Hematopoietic multipotent progenitor cell treated with erythropoietin and hydrocortisone succinate and interleukin-3 and kit ligand, for 4 days (in vitro differentiated cells): ENCODE measurements around the gene GAS6.
A peak's percentile ranks its signal among the peaks of the same experiment; 100 is the strongest.
"Not testable (repeated sequence)": the region's sequence is repeated elsewhere in the genome, so short reads cannot be mapped to it uniquely, and the experiment has no call there.

Experiments used
- DNase-seq: peaks from one replicate; pipeline ENCODE4 v3.0.0-alpha.2; 2015

GAS6 gene

GRCh38 chr13:113863524-113864272 lies at the start of gene GAS6:
GAS6 (minus strand) TSS chr13:113864076; CDS start chr13:113863920, 156 bp downstream.
- peak; percentile 25 for DNase-seq

- not testable (repeated sequence) for DNase-seq
Observed at GRCh38 chr13:113913408-113913807, 49.5 kb upstream of the GAS6 start.

- DNase-seq = no peak
Observed at GRCh38 chr13:113912596-113912995, 48.7 kb upstream of the GAS6 start.

- DNase-seq = no peak
Observed at GRCh38 chr13:113907635-113908617, 44.0 kb upstream of the GAS6 start.

DNA sequence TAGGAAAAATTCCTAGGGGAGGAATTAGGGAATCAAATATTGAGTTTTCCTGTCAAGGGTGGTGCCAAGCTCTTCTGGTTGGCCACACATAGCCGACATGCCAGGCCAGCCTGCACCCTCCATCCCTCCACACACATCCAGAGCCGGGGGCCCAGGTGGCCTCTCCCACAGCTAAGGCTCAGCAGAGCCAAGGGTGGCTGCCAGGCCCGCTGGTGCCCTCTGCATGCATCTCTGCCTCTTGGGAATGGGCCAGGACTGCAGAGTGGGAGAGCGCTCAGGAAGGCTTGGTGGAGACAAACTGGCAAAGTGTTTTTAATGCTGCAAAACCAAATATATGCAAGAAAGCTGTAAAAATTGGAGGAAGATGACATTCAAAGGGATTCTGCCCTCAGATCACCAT lies 42.7 kb upstream of the GAS6 start:
- no peak for DNase-seq

GRCh38 chr13:113905942-113906341 lies 42.1 kb upstream of the GAS6 start:
- DNase-seq = no peak

- no peak for DNase-seq
Observed at GRCh38 chr13:113905018-113905417, 41.1 kb upstream of the GAS6 start.

- no peak for DNase-seq
Observed at GRCh38 chr13:113904411-113904810, 40.5 kb upstream of the GAS6 start.

DNA sequence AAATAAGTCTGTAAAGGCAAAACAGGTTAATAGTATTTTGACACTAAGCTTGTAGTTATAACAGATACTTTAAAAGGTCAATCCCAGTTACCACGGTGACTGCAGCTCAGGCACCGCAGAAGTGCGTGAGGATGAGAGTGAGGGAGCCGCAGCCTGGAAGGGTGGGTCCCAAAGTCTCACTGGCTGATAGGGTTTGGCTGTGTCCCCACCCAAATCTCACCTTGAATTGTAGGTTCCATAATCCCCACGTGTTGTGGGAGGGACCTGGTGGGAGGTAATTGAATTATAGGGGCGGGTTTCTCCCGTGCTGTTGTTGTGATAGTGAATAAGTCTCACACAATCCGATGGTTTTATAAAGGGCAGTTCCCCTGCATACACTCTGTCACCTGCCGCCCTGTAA lies 40.0 kb upstream of the GAS6 start:
- DNase-seq = no peak

- DNase-seq = no peak
Observed at GRCh38 chr13:113902986-113903775, 39.3 kb upstream of the GAS6 start.

DNA sequence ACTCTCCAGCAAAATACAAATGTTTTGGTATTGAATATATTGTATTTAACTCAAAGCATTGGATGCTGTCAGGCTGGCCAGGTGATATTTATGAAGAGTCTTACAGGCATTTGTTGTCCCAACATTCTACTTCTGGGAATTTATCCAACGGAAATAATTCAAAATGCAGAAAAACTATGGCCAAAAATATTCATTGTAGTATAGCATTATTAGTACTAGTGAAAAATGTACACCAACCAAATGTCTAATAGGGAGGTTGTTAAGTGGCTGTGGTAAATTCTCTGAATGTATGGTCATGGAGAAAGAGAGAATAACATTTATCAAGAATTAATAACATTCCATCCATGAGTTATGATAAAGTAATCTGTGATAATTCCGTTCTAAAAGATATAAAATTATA lies 38.6 kb upstream of the GAS6 start:
- DNase-seq = no peak

DNA sequence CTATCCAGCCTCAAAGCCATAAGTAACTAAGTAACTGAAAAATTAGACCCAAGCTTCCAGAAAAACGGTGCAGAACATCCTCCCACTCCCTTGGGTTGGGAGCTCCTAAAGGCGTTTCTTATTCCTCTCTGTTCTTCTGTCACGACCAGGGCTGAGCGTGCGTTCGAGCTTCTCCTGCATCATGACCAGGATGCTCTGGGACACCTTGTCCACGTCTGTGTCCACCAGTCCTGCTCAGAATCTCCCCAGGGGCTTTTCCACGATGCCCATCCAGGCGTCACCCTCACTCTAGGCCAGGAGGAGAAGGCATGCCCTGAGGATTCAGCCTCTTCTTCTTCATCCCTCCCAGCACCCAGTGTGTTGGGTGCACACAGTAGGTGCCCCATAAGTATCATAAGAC lies 37.8 kb upstream of the GAS6 start:
- DNase-seq = no peak

GRCh38 chr13:113901231-113901630 lies 37.4 kb upstream of the GAS6 start:
- no peak for DNase-seq

GRCh38 chr13:113900646-113901045 lies 36.8 kb upstream of the GAS6 start:
- no peak for DNase-seq

- DNase-seq = no peak
Observed at GRCh38 chr13:113898391-113898790, 34.5 kb upstream of the GAS6 start.

GRCh38 chr13:113897966-113898365 lies 34.1 kb upstream of the GAS6 start:
- no peak for DNase-seq

DNA sequence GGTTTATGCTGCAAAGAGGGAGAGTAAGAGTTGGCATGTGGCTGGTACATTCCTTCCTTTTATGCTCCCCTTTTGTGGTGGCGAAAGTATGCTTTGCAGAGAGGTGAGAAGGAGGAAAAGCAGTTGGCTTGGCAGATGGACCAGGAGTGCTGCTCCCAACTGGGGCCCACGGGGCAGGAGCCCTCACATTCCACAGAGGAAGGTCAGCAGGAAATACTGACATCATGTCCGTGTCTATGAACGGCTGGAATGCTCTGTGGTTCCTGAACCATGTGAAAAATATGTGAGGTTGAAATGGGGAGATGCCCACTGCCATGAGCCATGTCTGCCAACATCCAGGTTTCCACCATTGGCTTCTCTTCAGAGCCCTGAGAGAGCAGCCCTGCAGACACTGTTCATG lies 33.3 kb upstream of the GAS6 start:
- no peak for DNase-seq

- DNase-seq = no peak
Observed at GRCh38 chr13:113895436-113895835, 31.6 kb upstream of the GAS6 start.

DNA sequence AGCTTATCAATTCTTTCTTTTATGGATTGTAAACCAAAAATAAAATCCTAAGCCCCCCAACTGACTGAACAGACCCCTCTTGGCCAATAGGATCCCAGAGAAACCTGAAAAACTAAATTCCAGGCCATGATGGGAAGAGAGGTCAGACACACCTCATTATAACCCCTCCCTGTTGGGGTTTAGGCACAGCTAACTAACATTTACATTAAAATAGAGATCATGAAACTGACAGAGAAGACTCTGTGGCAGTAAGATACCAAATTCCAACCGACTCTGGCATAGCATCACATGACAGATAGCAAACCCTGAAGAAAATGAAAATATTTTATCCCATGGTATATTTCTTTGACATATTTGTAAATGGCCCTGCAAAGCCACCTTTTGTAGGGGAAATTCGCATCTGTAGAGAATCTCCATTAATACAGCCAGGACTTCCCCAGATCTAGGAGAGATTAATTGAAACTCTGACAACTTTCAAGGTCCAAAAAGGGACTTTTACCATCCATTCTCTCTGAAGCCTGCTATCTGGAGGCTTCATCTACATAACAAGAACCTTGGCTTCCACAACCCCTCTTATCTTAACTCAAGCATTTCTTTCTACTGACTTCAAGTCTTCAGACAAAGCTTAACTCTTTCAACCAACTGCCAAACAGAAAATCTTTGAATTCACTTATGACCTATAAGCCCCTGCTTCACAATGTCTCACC lies 27.1 kb upstream of the GAS6 start:
- DNase-seq = peak; percentile 14

GRCh38 chr13:113889467-113889866 lies 25.6 kb upstream of the GAS6 start:
- DNase-seq = no peak

DNA sequence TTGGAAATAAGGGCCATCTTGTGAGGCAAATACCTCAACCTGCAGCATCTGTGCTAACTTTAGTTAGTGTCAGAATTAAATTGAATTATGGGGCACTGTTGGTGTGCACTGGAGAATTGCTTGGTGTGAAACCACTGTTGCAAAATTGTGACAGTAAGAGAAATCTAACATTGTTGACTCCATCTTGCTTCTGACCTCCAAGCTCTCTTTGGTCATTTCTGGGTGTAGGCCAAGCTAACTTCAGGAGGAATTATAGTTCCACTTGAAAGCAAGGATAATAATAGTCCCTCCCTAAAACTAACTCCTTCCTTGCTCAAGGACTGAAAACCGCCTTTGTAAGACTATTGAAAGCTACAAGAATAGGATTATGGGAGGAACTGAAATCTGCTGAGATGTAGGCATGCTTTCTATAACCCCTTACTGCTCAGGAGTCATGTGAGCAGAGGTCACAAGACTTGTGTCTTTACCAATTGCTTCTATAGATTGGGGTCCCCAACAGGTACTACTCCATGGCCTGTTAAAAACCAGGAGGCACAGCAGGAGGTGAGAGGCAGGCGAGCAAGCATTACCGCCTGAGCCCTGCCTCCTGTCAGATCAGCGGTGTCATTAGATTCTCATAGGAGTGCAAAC lies 24.9 kb upstream of the GAS6 start:
- DNase-seq = no peak

DNA sequence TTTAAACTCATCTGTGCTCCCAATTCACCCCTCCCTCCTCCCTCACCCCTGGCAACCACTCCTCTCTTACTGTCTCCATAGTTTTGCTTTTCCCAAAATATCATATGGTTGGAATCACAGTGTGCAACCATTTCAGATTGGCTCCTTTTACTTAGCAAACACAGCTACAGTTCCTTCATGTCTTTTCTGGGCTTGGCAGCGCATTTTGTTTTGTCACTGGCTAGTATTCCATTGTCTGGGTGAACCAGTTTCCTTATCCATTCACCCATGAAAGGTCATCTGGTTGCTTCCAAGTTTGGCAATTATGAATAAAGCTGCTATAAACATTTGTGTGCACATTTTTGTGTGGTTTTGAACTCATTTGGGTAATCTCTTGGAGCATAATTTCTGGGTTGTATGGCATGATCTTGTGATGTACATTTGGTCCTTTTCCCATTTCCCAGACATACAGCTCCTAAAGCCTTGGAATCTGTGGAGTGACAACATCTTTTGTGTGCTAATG lies 23.9 kb upstream of the GAS6 start:
- DNase-seq = no peak
